Measurements from ENCODE around the gene FRRS1L. TPM values are rescaled to one million over a fixed set of nuclear protein-coding genes. Genes with fewer than 3 reads are reported as not detected.

FRRS1L gene
- total RNA-seq, 1 donor from 2014 or later = 6.7 TPM

GRCh38 chr9:109182550-109182939, 15.5 kb upstream of the FRRS1L start:
- TF ChIP-seq CTCF (IDR thresholded peaks at IDR 0.05) = no peak
- Mint-ChIP-seq H3K27me3 (ENCODE audit: unreplicated experiment) (no peaks in the 10 kb centered on the region), H3K27ac (ENCODE audit: unreplicated experiment) (no peak overlapping the region), H3K9me3 (ENCODE audit: unreplicated experiment) (no peaks in the 10 kb centered on the region), H3K36me3 (ENCODE audit: unreplicated experiment) (no peaks in the 10 kb centered on the region), H3K4me3 (ENCODE audit: unreplicated experiment) (no peak overlapping the region), H3K4me1 (ENCODE audit: unreplicated experiment) (peaks cover 6% of the 10 kb centered on the region)
- DNase-seq (ENCODE audit: extremely low spot score, unreplicated experiment) = no peak

GRCh38 chr9:109181284-109181683, 14.2 kb upstream of the FRRS1L start:
- no peak for TF ChIP-seq CTCF (IDR thresholded peaks at IDR 0.05)

GRCh38 chr9:109179801-109180523, 12.9 kb upstream of the FRRS1L start:
- TF ChIP-seq CTCF (IDR thresholded peaks at IDR 0.05) = no peak
- no peaks in the 10 kb centered on the region for H3K27me3 Mint-ChIP-seq (ENCODE audit: unreplicated experiment)
- H3K4me1 Mint-ChIP-seq (ENCODE audit: unreplicated experiment) = peaks cover 6% of the 10 kb centered on the region
- no peak for DNase-seq (ENCODE audit: extremely low spot score, unreplicated experiment)
- no peaks in the 10 kb centered on the region for H3K36me3 Mint-ChIP-seq (ENCODE audit: unreplicated experiment)
- peak overlapping the region; percentile 5 for H3K27ac Mint-ChIP-seq (ENCODE audit: unreplicated experiment)
- no peaks in the 10 kb centered on the region for H3K9me3 Mint-ChIP-seq (ENCODE audit: unreplicated experiment)
- H3K4me3 Mint-ChIP-seq (ENCODE audit: unreplicated experiment) = no peak overlapping the region

More at GRCh38 chr9:109181284-109181683, 14.2 kb upstream of the FRRS1L start:
- Mint-ChIP-seq H3K4me3 (ENCODE audit: unreplicated experiment) (no peak overlapping the region), H3K4me1 (ENCODE audit: unreplicated experiment) (peaks cover 6% of the 10 kb centered on the region), H3K36me3 (ENCODE audit: unreplicated experiment) (no peaks in the 10 kb centered on the region), H3K27me3 (ENCODE audit: unreplicated experiment) (no peaks in the 10 kb centered on the region), H3K27ac (ENCODE audit: unreplicated experiment) (no peak overlapping the region), H3K9me3 (ENCODE audit: unreplicated experiment) (no peaks in the 10 kb centered on the region)
- DNase-seq (ENCODE audit: extremely low spot score, unreplicated experiment) = no peak

- Mint-ChIP-seq H3K36me3 (ENCODE audit: unreplicated experiment) (no peaks in the 10 kb centered on the region), H3K27ac (ENCODE audit: unreplicated experiment) (no peak overlapping the region), H3K4me1 (ENCODE audit: unreplicated experiment) (peaks cover 3% of the 10 kb centered on the region), H3K4me3 (ENCODE audit: unreplicated experiment) (no peak overlapping the region), H3K9me3 (ENCODE audit: unreplicated experiment) (no peaks in the 10 kb centered on the region), H3K27me3 (ENCODE audit: unreplicated experiment) (peaks cover 3% of the 10 kb centered on the region)
- no peak for DNase-seq (ENCODE audit: extremely low spot score, unreplicated experiment)
- TF ChIP-seq CTCF (IDR thresholded peaks at IDR 0.05) = no peak
Measured at GRCh38 chr9:109176963-109177362, 9.9 kb upstream of the FRRS1L start.

- H3K4me1 Mint-ChIP-seq (ENCODE audit: unreplicated experiment) = peaks cover 3% of the 10 kb centered on the region
- TF ChIP-seq CTCF (IDR thresholded peaks at IDR 0.05) = no peak
- H3K27ac Mint-ChIP-seq (ENCODE audit: unreplicated experiment) = no peak overlapping the region
- no peak for DNase-seq (ENCODE audit: extremely low spot score, unreplicated experiment)
- no peaks in the 10 kb centered on the region for H3K36me3 Mint-ChIP-seq (ENCODE audit: unreplicated experiment)
- peaks cover 7% of the 10 kb centered on the region for H3K27me3 Mint-ChIP-seq (ENCODE audit: unreplicated experiment)
- H3K9me3 Mint-ChIP-seq (ENCODE audit: unreplicated experiment) = no peaks in the 10 kb centered on the region
- H3K4me3 Mint-ChIP-seq (ENCODE audit: unreplicated experiment) = no peak overlapping the region
Measured at GRCh38 chr9:109176386-109176785, 9.3 kb upstream of the FRRS1L start.
